HEK293 (cell line): ENCODE data around the gene CRACR2A.

Experiments used
- CTCF ChIA-PET: fragments of 350-600 bp; formaldehyde crosslinking; extraction: SDS; loops from one replicate; lab custom pipeline; 2021; ENCODE audit warnings: antibody characterized with exemption; lab: Yijun Ruan, JAX
- POLR2A ChIA-PET: fragments of 300-600 bp; formaldehyde crosslinking; extraction: SDS; loops from one replicate; lab custom pipeline; 2020; ENCODE audit warnings: antibody characterized with exemption, inconsistent platforms; lab: Yijun Ruan, JAX
- H3K27ac ChIP-seq: fragments of 200-500 bp; sonication (Bioruptor generic); 2 replicates; pipeline ENCODE4 v1.5.1; 2014; ENCODE audit warnings: low read depth, low read length, control low read depth, inconsistent platforms; ENCODE audit errors: extremely low read depth
- H3K36me3 ChIP-seq, 2 experiments: fragments of 200-500 bp in 1 of 2; sonication (Bioruptor generic) in 1 of 2; 1 replicate in 1 of 2; 2 replicates in 1 of 2; pipeline ENCODE4 v1.5.1; 2014 to 2017; ENCODE audit warnings: inconsistent platforms in 2 of 2, low read length in 2 of 2; ENCODE audit not compliant: control insufficient read depth in 2 of 2, insufficient read depth in 1 of 2
- H3K4me1 ChIP-seq: fragments of 200-500 bp; sonication (Bioruptor generic); 2 replicates; pipeline ENCODE4 v1.5.1; 2014; ENCODE audit warnings: mild to moderate bottlenecking, low read length, inconsistent platforms; ENCODE audit not compliant: control insufficient read depth, insufficient read depth
- H3K4me3 ChIP-seq: 2 replicates; pipeline ENCODE4 v1.5.1; 2011; ENCODE audit warnings: low read depth, mild to moderate bottlenecking, control low read depth, low read length, moderate library complexity
- H3K9me3 ChIP-seq: fragments of 200-500 bp; sonication (Bioruptor generic); 2 replicates; pipeline ENCODE4 v1.5.1; 2014; ENCODE audit warnings: low read depth, low read length, inconsistent platforms; ENCODE audit not compliant: control insufficient read depth, insufficient read depth
- CTCF ChIP-seq: fragments of 450-650 bp; formaldehyde crosslinking; IDR thresholded peaks from 2 replicates; pipeline ENCODE4 v1.5.1; 2016; ENCODE audit warnings: missing biosample characterization, missing genetic modification characterization
- EGR2 ChIP-seq: fragments of 450-650 bp; formaldehyde crosslinking; IDR thresholded peaks from 2 replicates; pipeline ENCODE4 v1.5.1; 2016; ENCODE audit warnings: low read depth, missing biosample characterization, missing genetic modification characterization
- GFI1B ChIP-seq: fragments of 450-650 bp; formaldehyde crosslinking; IDR thresholded peaks from 2 replicates; pipeline ENCODE4 v1.5.1; 2016; ENCODE audit warnings: missing biosample characterization, missing genetic modification characterization
- IKZF3 ChIP-seq: fragments of 450-650 bp; IDR thresholded peaks from 2 replicates; pipeline ENCODE4 v1.5.0; 2018; ENCODE audit warnings: missing biosample characterization, mild to moderate bottlenecking, missing genetic modification characterization, moderate library complexity
- KLF9 ChIP-seq: fragments of 450-650 bp; formaldehyde crosslinking; IDR thresholded peaks from 2 replicates; pipeline ENCODE4 v1.5.1; 2016; ENCODE audit warnings: missing biosample characterization, missing genetic modification characterization, low read depth
- REST ChIP-seq: fragments of 450-650 bp; formaldehyde crosslinking; IDR thresholded peaks from 2 replicates; pipeline ENCODE4 v1.5.1; 2016; ENCODE audit warnings: missing biosample characterization, missing genetic modification characterization
- SALL2 ChIP-seq: fragments of 450-650 bp; formaldehyde crosslinking; IDR thresholded peaks from 2 replicates; pipeline ENCODE4 v1.5.0; 2017; ENCODE audit warnings: missing biosample characterization, mild to moderate bottlenecking, missing genetic modification characterization, borderline replicate concordance
- SP7 ChIP-seq: fragments of 450-650 bp; formaldehyde crosslinking; IDR thresholded peaks from 2 replicates; pipeline ENCODE4 v1.5.1; 2016; ENCODE audit warnings: missing biosample characterization, missing genetic modification characterization
- ZBTB1 ChIP-seq: fragments of 450-650 bp; formaldehyde crosslinking; IDR thresholded peaks from 2 replicates; pipeline ENCODE4 v1.5.1; 2016; ENCODE audit warnings: missing biosample characterization, missing genetic modification characterization
- ZBTB10 ChIP-seq: fragments of 450-650 bp; formaldehyde crosslinking; IDR thresholded peaks from 2 replicates; pipeline ENCODE4 v1.5.1; 2016; ENCODE audit warnings: missing biosample characterization, missing genetic modification characterization
- ZBTB20 ChIP-seq: fragments of 450-650 bp; formaldehyde crosslinking; IDR thresholded peaks from 2 replicates; pipeline ENCODE4 v1.5.1; 2016; ENCODE audit warnings: missing biosample characterization, missing genetic modification characterization
- ZIC2 ChIP-seq: fragments of 450-650 bp; formaldehyde crosslinking; IDR thresholded peaks from 2 replicates; pipeline ENCODE4 v1.5.1; 2016; ENCODE audit warnings: missing biosample characterization, missing genetic modification characterization
- ZNF112 ChIP-seq: fragments of 450-650 bp; formaldehyde crosslinking; IDR thresholded peaks from 2 replicates; pipeline ENCODE4 v1.5.0; 2017; ENCODE audit warnings: missing biosample characterization, missing genetic modification characterization
- ZNF26 ChIP-seq: fragments of 450-650 bp; formaldehyde crosslinking; IDR thresholded peaks from 2 replicates; pipeline ENCODE4 v1.5.1; 2016; ENCODE audit warnings: missing biosample characterization, missing genetic modification characterization
- ZNF350 ChIP-seq: fragments of 450-650 bp; formaldehyde crosslinking; IDR thresholded peaks from 2 replicates; pipeline ENCODE4 v1.5.0; 2017; ENCODE audit warnings: missing biosample characterization, mild to moderate bottlenecking, missing genetic modification characterization
- ZNF37A ChIP-seq: fragments of 450-650 bp; IDR thresholded peaks from 2 replicates; pipeline ENCODE4 v1.5.1; 2018; ENCODE audit warnings: missing biosample characterization, missing genetic modification characterization
- ZNF621 ChIP-seq: fragments of 450-650 bp; formaldehyde crosslinking; IDR thresholded peaks from 2 replicates; pipeline ENCODE4 v1.5.1; 2017; ENCODE audit warnings: missing biosample characterization, missing genetic modification characterization
- ZSCAN18 ChIP-seq: fragments of 450-650 bp; formaldehyde crosslinking; IDR thresholded peaks from 2 replicates; pipeline ENCODE4 v1.5.1; 2016; ENCODE audit warnings: missing biosample characterization, missing genetic modification characterization

The CRACR2A gene

GRCh38 chr12:3614806-3615466 lies 138.0 kb downstream of the CRACR2A start (continued):
- TF ChIP-seq SP7 (tag by site-specific recombination), result no peak
- TF ChIP-seq ZNF350, result no peak
- TF ChIP-seq GFI1B (tag by site-specific recombination), result no peak

GRCh38 chr12:3613641-3614395 lies 139.1 kb downstream of the CRACR2A start:
- no peaks in the 10 kb centered on the region for H3K36me3 ChIP-seq
- no peaks in the 10 kb centered on the region for H3K9me3 ChIP-seq
- POLR2A ChIA-PET, result no interaction called here
- CTCF ChIA-PET, result no interaction called here
- H3K27ac ChIP-seq, result no peak overlapping the region
- no peak overlapping the region for H3K4me3 ChIP-seq
- no peaks in the 10 kb centered on the region for H3K4me1 ChIP-seq
- TF ChIP-seq ZIC2 (tag by site-specific recombination), result no peak
- TF ChIP-seq CTCF (tag by site-specific recombination), result no peak
- TF ChIP-seq ZNF112 (tag by site-specific recombination), result no peak

- ChIA-PET POLR2A (no interaction called here), CTCF (interaction anchor here (0.7 to 1.2 kb wide), 2 partner anchors 88 to 96 kb away, joined by 3 to 4 read pairs; no protein-coding TSS in a partner anchor)
- Histone ChIP-seq H3K27ac (no peak overlapping the region), H3K36me3 (no peaks in the 10 kb centered on the region), H3K4me1 (no peaks in the 10 kb centered on the region), H3K4me3 (no peak overlapping the region), H3K9me3 (no peaks in the 10 kb centered on the region)
- TF ChIP-seq ZNF621 (tag by site-specific recombination), result no peak
- TF ChIP-seq ZBTB10 (tag by site-specific recombination), result no peak
- no peak for TF ChIP-seq ZNF37A (tag by site-specific recombination)
- TF ChIP-seq KLF9 (tag by site-specific recombination), result no peak
- TF ChIP-seq EGR2 (tag by site-specific recombination), result no peak
- no peak for TF ChIP-seq ZBTB20 (tag by site-specific recombination)
- TF ChIP-seq IKZF3 (tag by site-specific recombination), result no peak
- no peak for TF ChIP-seq ZBTB1 (tag by site-specific recombination)
- TF ChIP-seq ZNF26 (tag by site-specific recombination), result no peak
- TF ChIP-seq ZSCAN18 (tag by site-specific recombination), result no peak
- TF ChIP-seq ZNF350, result no peak
- no peak for TF ChIP-seq REST (tag by site-specific recombination)
- no peak for TF ChIP-seq SALL2 (tag by site-specific recombination)
Measured at GRCh38 chr12:3611860-3612703, 140.8 kb downstream of the CRACR2A start.
